GM12878 (cell line): ENCODE measurements around the gene BLCAP. TPM values are rescaled to one million over a fixed set of nuclear protein-coding genes. Genes with fewer than 3 reads are reported as not detected.

ENCODE experiments used
- BHLHE40 ChIP-seq, 2 experiments: fragments of 450-650 bp in 1 of 2; IDR thresholded peaks; 2 replicates each; pipeline ENCODE4 v1.6.1; 2011 to 2017; ENCODE audit warnings: low read depth in 2 of 2, borderline replicate concordance in 1 of 2, improper control_type of control experiment in 1 of 2, low read length in 1 of 2, mild to moderate bottlenecking in 1 of 2
- CREB1 ChIP-seq: IDR thresholded peaks from 2 replicates; pipeline ENCODE4 v1.6.1; 2012; ENCODE audit warnings: low read depth, mild to moderate bottlenecking, inconsistent platforms
- CUX1 ChIP-seq: IDR thresholded peaks from 2 replicates; pipeline ENCODE4 v1.6.1; 2012; ENCODE audit warnings: improper control_type of control experiment, low read depth, low read length; ENCODE audit not compliant: insufficient replicate concordance
- ESRRA ChIP-seq: IDR thresholded peaks from 2 replicates; pipeline ENCODE4 v1.6.1; 2012; ENCODE audit warnings: mild to moderate bottlenecking, low read length, improper control_type of control experiment
- EZH2 ChIP-seq: IDR thresholded peaks from 2 replicates; pipeline ENCODE4 v1.6.1; 2012; ENCODE audit warnings: low read depth, mild to moderate bottlenecking, control low read depth, inconsistent platforms, low read length, borderline replicate concordance; ENCODE audit not compliant: control insufficient read depth
- GABPA ChIP-seq: IDR thresholded peaks from 2 replicates; pipeline ENCODE4 v1.6.1; 2014; ENCODE audit warnings: antibody characterized with exemption, low read depth, mild to moderate bottlenecking, inconsistent platforms
- JUND ChIP-seq: IDR thresholded peaks from 2 replicates; pipeline ENCODE4 v1.6.1; 2012; ENCODE audit warnings: low read depth, mild to moderate bottlenecking, low read length, improper control_type of control experiment, moderate library complexity
- NR2C2 ChIP-seq: IDR thresholded peaks from 2 replicates; pipeline ENCODE4 v1.6.1; 2011; ENCODE audit warnings: borderline replicate concordance, low read depth; ENCODE audit not compliant: control insufficient read depth, insufficient read length
- PAX5 ChIP-seq: IDR thresholded peaks from 2 replicates; pipeline ENCODE4 v1.6.1; 2011; ENCODE audit warnings: low read depth, low read length, borderline replicate concordance
- PRDM15 ChIP-seq: fragments of 450-650 bp; formaldehyde crosslinking; IDR thresholded peaks from 2 replicates; pipeline ENCODE4 v1.4.0; 2020; ENCODE audit warnings: mild to moderate bottlenecking, moderate library complexity
- SKIL ChIP-seq: fragments of 450-650 bp; IDR thresholded peaks from 2 replicates; pipeline ENCODE4 v1.6.1; 2017; ENCODE audit warnings: mild to moderate bottlenecking, low read depth, inconsistent platforms; ENCODE audit not compliant: poor library complexity, severe bottlenecking
- SMARCA5 ChIP-seq: fragments of 450-650 bp; IDR thresholded peaks from 2 replicates; pipeline ENCODE4 v1.6.1; 2017; ENCODE audit warnings: mild to moderate bottlenecking
- SRF ChIP-seq, 2 experiments: IDR thresholded peaks; 2 replicates each; pipeline ENCODE4 v1.6.1; 2011; ENCODE audit warnings: low read depth in 2 of 2, low read length in 2 of 2, mild to moderate bottlenecking in 1 of 2, moderate library complexity in 1 of 2
- TBL1XR1 ChIP-seq: IDR thresholded peaks from 2 replicates; pipeline ENCODE4 v1.6.1; 2012; ENCODE audit warnings: low read depth, low read length, improper control_type of control experiment
- USF2 ChIP-seq: IDR thresholded peaks from 2 replicates; pipeline ENCODE4 v1.6.1; 2011; ENCODE audit warnings: low read depth, low read length, improper control_type of control experiment, borderline replicate concordance
- ZNF207 ChIP-seq: fragments of 450-650 bp; IDR thresholded peaks from 2 replicates; pipeline ENCODE4 v1.6.1; 2014; ENCODE audit warnings: antibody characterized with exemption, mild to moderate bottlenecking, borderline replicate concordance
- polyA plus RNA-seq, 11 experiments: library from polyadenylated mRNA; depleted of rRNA in 4 of 11; unstranded in 6 of 11; stranded (reverse) in 5 of 11; fragments of >200 nt; fragmentation: Nextera tagmentation in 4 of 11; fragmentation: Illumina TruSeq in 1 of 11; extraction: Ambion mirVana in 4 of 11; extraction: Trizol in 1 of 11; gene quantifications; 1 replicate in 1 of 11; 2 replicates in 10 of 11; pipeline versions ENCODE4 v1.2.1 to v1.2.3, GENCODE V29; 2011 to 2016; ENCODE audit warnings: inconsistent platforms in 2 of 11, missing spikeins in 2 of 11, low read depth in 1 of 11
- total RNA-seq, 4 experiments: library from RNA; depleted of rRNA in 3 of 4; stranded (reverse); fragments of >200 nt in 3 of 4; fragmentation: Illumina TruSeq in 1 of 4; extraction: Trizol in 1 of 4; gene quantifications; 2 replicates each; pipeline versions ENCODE4 v1.2.1 to v1.2.3, GENCODE V29; 2013 to 2021

The BLCAP gene
- total and polyA plus RNA-seq, 10 of the 15 experiments (the other 5 are each of a cell fraction or from before 2014, with no cell fraction given): 24.6 to 62.3 (median 47.3) TPM

GRCh38 chr20:37527638-37528445 lies at the start of gene BLCAP (continued):
- no peak for TF ChIP-seq CUX1
- TF ChIP-seq PRDM15 (CRISPR knock-in tag): no peak
- TF ChIP-seq SRF (IDR thresholded peaks at IDR 0.05; ENCODE audit: low read depth in 2 of 2, low read length in 2 of 2): no peak
- no peak for TF ChIP-seq GABPA
- no peak for TF ChIP-seq EZH2
- TF ChIP-seq ESRRA: no peak
- TF ChIP-seq USF2: no peak
- no peak for TF ChIP-seq SMARCA5
- TF ChIP-seq JUND: no peak
- TF ChIP-seq NR2C2: no peak
- TF ChIP-seq ZNF207: no peak; the same call in 1 of the 2 replicates
- TF ChIP-seq PAX5: peak; percentile 12; the same call in 1 of the 2 replicates
- peak in 1 of 2 experiments; percentile 38; a peak in 2 of 4 replicates for TF ChIP-seq BHLHE40 (IDR thresholded peaks at IDR 0.05; ENCODE audit: borderline replicate concordance in 1 of 2, low read depth in 2 of 2, low read length in 1 of 2)
- TF ChIP-seq TBL1XR1: no peak; the same call in 1 of the 2 replicates
- TF ChIP-seq SKIL: peak; percentile 84
- TF ChIP-seq CREB1: peak; percentile 46
